WTC11 (cell line): Measurements from ENCODE around the gene RGS19. TPM values are rescaled to one million over a fixed set of nuclear protein-coding genes. Genes with fewer than 3 reads are reported as not detected.

Experiments used
- ATAC-seq: fragments of 200-7000 bp; cut with Tn5 transposase; 2 replicates; pipeline ENCODE4 v1.10.0; 2021; ENCODE audit warnings: mild to moderate bottlenecking, moderate library complexity
- CTCF ChIA-PET: fragments of 300-600 bp; sonication (Branson Sonifier 250); formaldehyde crosslinking; loops from one replicate; lab custom pipeline; 2021; ENCODE audit warnings: antibody characterized with exemption; lab: Charles Lee
- POLR2A ChIA-PET: fragments of 350-600 bp; sonication (Branson Sonifier 250); formaldehyde crosslinking; loops from one replicate; lab custom pipeline; 2021; ENCODE audit warnings: antibody characterized with exemption; lab: Charles Lee
- DNase-seq: peaks from one replicate; pipeline ENCODE4 v3.0.0; 2021; ENCODE audit warnings: low spot score
- H3K27ac Mint-ChIP-seq: 2 replicates; pipeline ENCODE4 v1.8.0; 2021; ENCODE audit warnings: mixed read lengths
- H3K27me3 Mint-ChIP-seq: 2 replicates; pipeline ENCODE4 v1.8.0; 2021; ENCODE audit warnings: low read depth, mild to moderate bottlenecking, moderate library complexity, mixed read lengths
- H3K36me3 Mint-ChIP-seq: 2 replicates; pipeline ENCODE4 v1.8.0; 2021; ENCODE audit warnings: mixed read lengths
- H3K4me1 Mint-ChIP-seq: 2 replicates; pipeline ENCODE4 v1.8.0; 2022; ENCODE audit warnings: mixed read lengths
- H3K4me3 Mint-ChIP-seq: 2 replicates; pipeline ENCODE4 v1.8.0; 2021; ENCODE audit warnings: mild to moderate bottlenecking, moderate library complexity, mixed read lengths
- H3K9me3 Mint-ChIP-seq: 2 replicates; pipeline ENCODE4 v1.8.0; 2021; ENCODE audit warnings: mixed read lengths
- ATF2 ChIP-seq: sonication (generic); formaldehyde crosslinking; IDR thresholded peaks from 2 replicates; pipeline ENCODE4 v1.8.1; 2022; ENCODE audit warnings: low read depth, missing genetic modification reagents, borderline replicate concordance
- FOXP1 ChIP-seq: sonication (generic); formaldehyde crosslinking; IDR thresholded peaks from 2 replicates; pipeline ENCODE4 v1.8.0; 2022; ENCODE audit warnings: missing genetic modification reagents, mild to moderate bottlenecking, moderate library complexity, borderline replicate concordance
- HMGXB4 ChIP-seq: sonication (generic); formaldehyde crosslinking; IDR thresholded peaks from 2 replicates; pipeline ENCODE4 v1.8.1; 2023; ENCODE audit warnings: mild to moderate bottlenecking, moderate library complexity, missing genetic modification reagents
- TEAD1 ChIP-seq: sonication (generic); formaldehyde crosslinking; IDR thresholded peaks from 2 replicates; pipeline ENCODE4 v1.8.0; 2022; ENCODE audit warnings: mild to moderate bottlenecking, missing genetic modification reagents
- ZNF281 ChIP-seq: sonication (generic); formaldehyde crosslinking; IDR thresholded peaks from 2 replicates; pipeline ENCODE4 v1.8.0; 2023; ENCODE audit warnings: mild to moderate bottlenecking, missing genetic modification reagents
- ZNF425 ChIP-seq: fragments of 250-450 bp; sonication (Bioruptor Pico); conservative IDR thresholded peaks from 2 replicates; pipeline ENCODE4 v1.9.0; 2021; ENCODE audit warnings: mild to moderate bottlenecking
- total RNA-seq: library from RNA; stranded (reverse); gene quantifications from 3 replicates; pipeline ENCODE4 v1.2.3, GENCODE V29; 2021
- TF ChIP-seq, protein P1 (sequence below): sonication (generic); formaldehyde crosslinking; IDR thresholded peaks from 2 replicates; pipeline ENCODE4 v1.8.1; 2023; ENCODE audit warnings: mild to moderate bottlenecking, missing genetic modification reagents
- TF ChIP-seq, protein P2 (sequence below): sonication (generic); formaldehyde crosslinking; IDR thresholded peaks from 2 replicates; pipeline ENCODE4 v1.8.0; 2022; ENCODE audit warnings: mild to moderate bottlenecking, missing genetic modification reagents
- TF ChIP-seq, protein P3 (sequence below): sonication (generic); formaldehyde crosslinking; IDR thresholded peaks from 2 replicates; pipeline ENCODE4 v1.8.0; 2022; ENCODE audit warnings: missing genetic modification reagents
- TF ChIP-seq, protein P4 (sequence below): sonication (generic); formaldehyde crosslinking; IDR thresholded peaks from 2 replicates; pipeline ENCODE4 v1.8.1; 2023; ENCODE audit warnings: mild to moderate bottlenecking, missing genetic modification reagents, moderate library complexity

Gene RGS19
- total RNA-seq, 1 experiment from 2014 or later, result 13.8 TPM

DNA sequence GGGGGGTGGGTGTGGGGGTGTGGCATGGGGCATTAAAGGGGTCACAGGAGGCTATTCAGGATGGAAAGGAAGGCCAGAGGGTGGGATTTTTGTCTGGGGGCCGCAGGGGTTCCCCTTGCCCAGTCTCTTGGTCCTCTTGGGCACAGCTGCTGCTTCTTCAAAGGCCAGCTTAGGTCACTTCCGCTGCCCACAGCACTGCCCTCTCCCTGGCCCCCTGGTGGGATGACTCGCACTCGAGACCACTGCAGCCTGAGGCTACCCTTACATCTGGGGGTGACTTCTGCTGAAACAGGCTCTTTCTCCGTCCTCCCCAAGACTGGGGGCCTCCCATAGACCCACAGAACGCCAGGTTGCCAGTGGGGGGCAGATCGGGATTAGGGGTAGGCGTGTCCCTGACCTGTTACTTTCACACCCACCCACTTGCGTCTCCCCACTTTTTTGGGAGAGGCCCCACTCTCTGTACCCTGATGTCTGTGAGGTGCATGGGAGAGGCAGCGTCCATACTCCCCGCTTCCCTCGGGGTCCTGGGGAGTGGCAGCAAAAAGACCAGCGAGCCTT lies 3.6 kb upstream of the RGS19 start (continued):
- no peak for TF ChIP-seq ZNF281 (CRISPR knock-in tag)
- no peak for TF ChIP-seq FOXP1 (CRISPR knock-in tag)
- no peak for TF ChIP-seq ZNF425 (CRISPR knock-in tag)
- no peak for TF ChIP-seq ATF2 (CRISPR knock-in tag)

- ChIA-PET POLR2A (no interaction called here), CTCF (interaction anchor here (1.1 to 5.6 kb wide), 9 partner anchors 19 to 141 kb away, joined by 4 to 119 read pairs (median 17); partner anchors contain the start of genes C20orf204, PRPF6 and SAMD10)
- H3K27ac Mint-ChIP-seq, result no peak overlapping the region
- no peaks in the 10 kb centered on the region for H3K36me3 Mint-ChIP-seq
- ATAC-seq, result peak; percentile 7; the same call in 1 of the 2 replicates
- H3K27me3 Mint-ChIP-seq, result peaks cover 54% of the 10 kb centered on the region
- H3K4me1 Mint-ChIP-seq, result peaks cover 30% of the 10 kb centered on the region
- H3K4me3 Mint-ChIP-seq, result peak overlapping the region; percentile 55
- peak; percentile 45 for DNase-seq
- TF ChIP-seq, protein P1, sequence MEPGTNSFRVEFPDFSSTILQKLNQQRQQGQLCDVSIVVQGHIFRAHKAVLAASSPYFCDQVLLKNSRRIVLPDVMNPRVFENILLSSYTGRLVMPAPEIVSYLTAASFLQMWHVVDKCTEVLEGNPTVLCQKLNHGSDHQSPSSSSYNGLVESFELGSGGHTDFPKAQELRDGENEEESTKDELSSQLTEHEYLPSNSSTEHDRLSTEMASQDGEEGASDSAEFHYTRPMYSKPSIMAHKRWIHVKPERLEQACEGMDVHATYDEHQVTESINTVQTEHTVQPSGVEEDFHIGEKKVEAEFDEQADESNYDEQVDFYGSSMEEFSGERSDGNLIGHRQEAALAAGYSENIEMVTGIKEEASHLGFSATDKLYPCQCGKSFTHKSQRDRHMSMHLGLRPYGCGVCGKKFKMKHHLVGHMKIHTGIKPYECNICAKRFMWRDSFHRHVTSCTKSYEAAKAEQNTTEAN (CRISPR knock-in tag), result no peak
- TF ChIP-seq, protein P2, sequence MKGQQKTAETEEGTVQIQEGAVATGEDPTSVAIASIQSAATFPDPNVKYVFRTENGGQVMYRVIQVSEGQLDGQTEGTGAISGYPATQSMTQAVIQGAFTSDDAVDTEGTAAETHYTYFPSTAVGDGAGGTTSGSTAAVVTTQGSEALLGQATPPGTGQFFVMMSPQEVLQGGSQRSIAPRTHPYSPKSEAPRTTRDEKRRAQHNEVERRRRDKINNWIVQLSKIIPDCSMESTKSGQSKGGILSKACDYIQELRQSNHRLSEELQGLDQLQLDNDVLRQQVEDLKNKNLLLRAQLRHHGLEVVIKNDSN (CRISPR knock-in tag), result 0 out of 2 replicates have a peak, but pooled peaks have one; percentile 15
- TF ChIP-seq, protein P3, sequence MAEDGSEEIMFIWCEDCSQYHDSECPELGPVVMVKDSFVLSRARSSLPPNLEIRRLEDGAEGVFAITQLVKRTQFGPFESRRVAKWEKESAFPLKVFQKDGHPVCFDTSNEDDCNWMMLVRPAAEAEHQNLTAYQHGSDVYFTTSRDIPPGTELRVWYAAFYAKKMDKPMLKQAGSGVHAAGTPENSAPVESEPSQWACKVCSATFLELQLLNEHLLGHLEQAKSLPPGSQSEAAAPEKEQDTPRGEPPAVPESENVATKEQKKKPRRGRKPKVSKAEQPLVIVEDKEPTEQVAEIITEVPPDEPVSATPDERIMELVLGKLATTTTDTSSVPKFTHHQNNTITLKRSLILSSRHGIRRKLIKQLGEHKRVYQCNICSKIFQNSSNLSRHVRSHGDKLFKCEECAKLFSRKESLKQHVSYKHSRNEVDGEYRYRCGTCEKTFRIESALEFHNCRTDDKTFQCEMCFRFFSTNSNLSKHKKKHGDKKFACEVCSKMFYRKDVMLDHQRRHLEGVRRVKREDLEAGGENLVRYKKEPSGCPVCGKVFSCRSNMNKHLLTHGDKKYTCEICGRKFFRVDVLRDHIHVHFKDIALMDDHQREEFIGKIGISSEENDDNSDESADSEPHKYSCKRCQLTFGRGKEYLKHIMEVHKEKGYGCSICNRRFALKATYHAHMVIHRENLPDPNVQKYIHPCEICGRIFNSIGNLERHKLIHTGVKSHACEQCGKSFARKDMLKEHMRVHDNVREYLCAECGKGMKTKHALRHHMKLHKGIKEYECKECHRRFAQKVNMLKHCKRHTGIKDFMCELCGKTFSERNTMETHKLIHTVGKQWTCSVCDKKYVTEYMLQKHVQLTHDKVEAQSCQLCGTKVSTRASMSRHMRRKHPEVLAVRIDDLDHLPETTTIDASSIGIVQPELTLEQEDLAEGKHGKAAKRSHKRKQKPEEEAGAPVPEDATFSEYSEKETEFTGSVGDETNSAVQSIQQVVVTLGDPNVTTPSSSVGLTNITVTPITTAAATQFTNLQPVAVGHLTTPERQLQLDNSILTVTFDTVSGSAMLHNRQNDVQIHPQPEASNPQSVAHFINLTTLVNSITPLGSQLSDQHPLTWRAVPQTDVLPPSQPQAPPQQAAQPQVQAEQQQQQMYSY (CRISPR knock-in tag), result peak; percentile 82
- H3K9me3 Mint-ChIP-seq, result no peaks in the 10 kb centered on the region
Observed at GRCh38 chr20:64082126-64082731, 2.9 kb upstream of the RGS19 start.

DNA sequence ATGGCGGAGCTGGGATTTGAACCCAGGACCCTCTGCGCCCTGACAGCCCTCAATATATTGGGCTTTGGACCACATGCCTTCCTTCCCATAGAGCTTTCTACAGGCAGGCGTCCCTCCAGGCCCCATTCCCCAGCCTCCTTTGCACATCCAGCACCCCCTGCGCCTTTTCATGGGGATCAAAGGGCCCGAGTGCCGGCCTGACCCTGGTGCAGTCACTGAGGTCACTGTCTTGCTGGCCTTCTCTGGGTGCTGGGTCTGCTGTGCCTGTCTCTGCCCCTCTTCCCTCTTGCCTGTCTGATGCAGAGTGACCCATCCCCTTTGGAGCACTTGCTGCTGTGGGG lies 2.3 kb upstream of the RGS19 start:
- CTCF ChIA-PET, result interaction anchor here (2.7 to 4.2 kb wide), 6 partner anchors 15 to 101 kb away, joined by 10 to 119 read pairs (median 16); partner anchors contain the start of genes PRPF6 and SAMD10
- no peak for DNase-seq
- Mint-ChIP-seq H3K4me1 (peaks cover 30% of the 10 kb centered on the region), H3K36me3 (no peaks in the 10 kb centered on the region), H3K27me3 (peaks cover 54% of the 10 kb centered on the region), H3K9me3 (no peaks in the 10 kb centered on the region), H3K4me3 (peak overlapping the region; percentile 20; the same call in 1 of the 2 replicates), H3K27ac (no peak overlapping the region)
- POLR2A ChIA-PET, result no interaction called here
- ATAC-seq, result no peak
- TF ChIP-seq TEAD1 (CRISPR knock-in tag), result no peak
- TF ChIP-seq, protein P4, sequence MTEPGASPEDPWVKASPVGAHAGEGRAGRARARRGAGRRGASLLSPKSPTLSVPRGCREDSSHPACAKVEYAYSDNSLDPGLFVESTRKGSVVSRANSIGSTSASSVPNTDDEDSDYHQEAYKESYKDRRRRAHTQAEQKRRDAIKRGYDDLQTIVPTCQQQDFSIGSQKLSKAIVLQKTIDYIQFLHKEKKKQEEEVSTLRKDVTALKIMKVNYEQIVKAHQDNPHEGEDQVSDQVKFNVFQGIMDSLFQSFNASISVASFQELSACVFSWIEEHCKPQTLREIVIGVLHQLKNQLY, result no peak
- TF ChIP-seq HMGXB4 (CRISPR knock-in tag), result no peak
